ENCODE measurements around the gene MEIS3.
A peak's percentile ranks its signal among the peaks of the same experiment; 100 is the strongest.

Gene MEIS3

DNA sequence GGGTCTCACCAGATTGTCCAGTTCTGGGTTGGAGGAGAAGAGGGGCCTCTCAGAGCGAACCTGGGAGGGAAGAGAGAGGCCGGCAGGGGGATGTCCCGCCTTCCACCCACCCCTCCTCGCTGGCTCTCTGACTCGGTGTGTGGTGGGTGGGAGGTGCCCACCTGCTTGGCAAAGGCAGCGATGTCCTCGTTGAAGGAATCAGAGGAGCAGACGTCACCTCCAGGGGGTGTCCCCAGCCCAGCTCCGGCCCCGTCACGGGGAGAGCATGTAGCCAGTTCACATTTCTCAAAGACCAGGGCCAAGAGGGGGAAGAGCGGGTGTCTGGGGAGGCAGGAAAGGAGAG is 2.7 kb downstream of the MEIS3 start:
- Histone ChIP-seq H3K9me2 (ENCODE audit: low read depth, low read length) (no peaks in the 10 kb centered on the region), H2AFZ (ENCODE audit: low read length) (no peak overlapping the region), H3K27ac (ENCODE audit: low read depth, low read length, poor library complexity, severe bottlenecking) (no peak overlapping the region), H3K4me1 (ENCODE audit: insufficient read depth, low read length, severe bottlenecking) (no peaks in the 10 kb centered on the region), H3K9me3 (ENCODE audit: low read length) (no peaks in the 10 kb centered on the region), H3K27me3 (ENCODE audit: insufficient read depth, low read length) (peaks cover 8% of the 10 kb centered on the region; the same call in 1 of the 2 replicates), H3K4me2 (ENCODE audit: low read length) (no peak overlapping the region), H3K79me2 (ENCODE audit: insufficient read depth, low read length) (no peaks in the 10 kb centered on the region), H3K4me3 (ENCODE audit: low read depth, low read length, poor library complexity, severe bottlenecking) (no peak overlapping the region), H3K9ac (ENCODE audit: low read length) (no peak overlapping the region), H4K20me1 (ENCODE audit: insufficient read depth, low read length) (no peaks in the 10 kb centered on the region), H3F3A (ENCODE audit: insufficient read depth, low read length) (no peaks in the 10 kb centered on the region), H3K36me3 (ENCODE audit: insufficient read depth, low read length) (no peaks in the 10 kb centered on the region)
- TF ChIP-seq EZH2 (IDR thresholded peaks at IDR 0.05; ENCODE audit: borderline replicate concordance, low read length): no peak
- TF ChIP-seq, protein P1, sequence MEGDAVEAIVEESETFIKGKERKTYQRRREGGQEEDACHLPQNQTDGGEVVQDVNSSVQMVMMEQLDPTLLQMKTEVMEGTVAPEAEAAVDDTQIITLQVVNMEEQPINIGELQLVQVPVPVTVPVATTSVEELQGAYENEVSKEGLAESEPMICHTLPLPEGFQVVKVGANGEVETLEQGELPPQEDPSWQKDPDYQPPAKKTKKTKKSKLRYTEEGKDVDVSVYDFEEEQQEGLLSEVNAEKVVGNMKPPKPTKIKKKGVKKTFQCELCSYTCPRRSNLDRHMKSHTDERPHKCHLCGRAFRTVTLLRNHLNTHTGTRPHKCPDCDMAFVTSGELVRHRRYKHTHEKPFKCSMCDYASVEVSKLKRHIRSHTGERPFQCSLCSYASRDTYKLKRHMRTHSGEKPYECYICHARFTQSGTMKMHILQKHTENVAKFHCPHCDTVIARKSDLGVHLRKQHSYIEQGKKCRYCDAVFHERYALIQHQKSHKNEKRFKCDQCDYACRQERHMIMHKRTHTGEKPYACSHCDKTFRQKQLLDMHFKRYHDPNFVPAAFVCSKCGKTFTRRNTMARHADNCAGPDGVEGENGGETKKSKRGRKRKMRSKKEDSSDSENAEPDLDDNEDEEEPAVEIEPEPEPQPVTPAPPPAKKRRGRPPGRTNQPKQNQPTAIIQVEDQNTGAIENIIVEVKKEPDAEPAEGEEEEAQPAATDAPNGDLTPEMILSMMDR (IDR thresholded peaks at IDR 0.05; ENCODE audit: low read length): no peak

DNA sequence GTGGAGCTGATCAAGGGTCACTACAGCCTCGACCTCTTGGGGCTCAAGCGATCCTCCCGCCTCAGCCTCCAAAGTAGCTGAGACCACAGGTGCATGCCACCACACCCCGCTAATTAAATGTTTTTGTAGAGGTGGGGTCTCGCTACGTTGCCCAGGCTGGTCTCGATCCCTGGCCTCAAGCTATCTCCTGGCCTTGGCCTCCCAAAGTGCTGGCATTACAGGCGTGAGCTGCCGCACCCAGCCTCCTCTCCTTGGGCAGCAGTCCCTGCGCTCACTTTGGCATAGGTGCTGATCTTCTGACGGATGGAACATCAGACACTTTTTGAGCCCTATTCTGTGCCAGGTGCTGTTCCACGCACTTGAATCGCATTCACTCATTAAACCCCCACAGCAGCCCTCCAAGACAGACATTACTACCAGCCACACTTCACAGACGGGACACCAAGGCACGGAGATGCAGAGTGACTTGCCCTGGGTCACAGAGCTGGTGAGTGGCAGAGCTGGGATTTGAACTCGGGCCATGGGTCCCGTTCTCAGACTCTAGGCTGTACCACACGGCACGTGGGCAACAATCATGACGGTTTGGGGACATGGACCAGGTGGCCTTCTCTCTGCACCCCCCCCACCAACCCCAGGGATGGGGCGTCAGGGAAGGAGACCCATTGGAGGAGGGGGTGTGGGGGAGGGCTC is 3.2 kb downstream of the MEIS3 start:
- TF ChIP-seq EZH2 (IDR thresholded peaks at IDR 0.05; ENCODE audit: borderline replicate concordance, low read length): no peak
- TF ChIP-seq, protein P1 (IDR thresholded peaks at IDR 0.05; ENCODE audit: low read length): no peak
- H3K4me1 ChIP-seq (ENCODE audit: insufficient read depth, low read length, severe bottlenecking): no peaks in the 10 kb centered on the region
- no peaks in the 10 kb centered on the region for H3K79me2 ChIP-seq (ENCODE audit: insufficient read depth, low read length)
- H3K36me3 ChIP-seq (ENCODE audit: insufficient read depth, low read length): no peaks in the 10 kb centered on the region
- H3K27ac ChIP-seq (ENCODE audit: low read depth, low read length, poor library complexity, severe bottlenecking): no peak overlapping the region
- H2AFZ ChIP-seq (ENCODE audit: low read length): no peak overlapping the region
- H3K4me3 ChIP-seq (ENCODE audit: low read depth, low read length, poor library complexity, severe bottlenecking): no peak overlapping the region
- H3K27me3 ChIP-seq (ENCODE audit: insufficient read depth, low read length): peaks cover 8% of the 10 kb centered on the region; the same call in 1 of the 2 replicates
- H3F3A ChIP-seq (ENCODE audit: insufficient read depth, low read length): no peaks in the 10 kb centered on the region
- H3K9ac ChIP-seq (ENCODE audit: low read length): no peak overlapping the region
- H3K9me3 ChIP-seq (ENCODE audit: low read length): no peaks in the 10 kb centered on the region
- no peaks in the 10 kb centered on the region for H4K20me1 ChIP-seq (ENCODE audit: insufficient read depth, low read length)
- H3K9me2 ChIP-seq (ENCODE audit: low read depth, low read length): no peaks in the 10 kb centered on the region
- no peak overlapping the region for H3K4me2 ChIP-seq (ENCODE audit: low read length)

DNA sequence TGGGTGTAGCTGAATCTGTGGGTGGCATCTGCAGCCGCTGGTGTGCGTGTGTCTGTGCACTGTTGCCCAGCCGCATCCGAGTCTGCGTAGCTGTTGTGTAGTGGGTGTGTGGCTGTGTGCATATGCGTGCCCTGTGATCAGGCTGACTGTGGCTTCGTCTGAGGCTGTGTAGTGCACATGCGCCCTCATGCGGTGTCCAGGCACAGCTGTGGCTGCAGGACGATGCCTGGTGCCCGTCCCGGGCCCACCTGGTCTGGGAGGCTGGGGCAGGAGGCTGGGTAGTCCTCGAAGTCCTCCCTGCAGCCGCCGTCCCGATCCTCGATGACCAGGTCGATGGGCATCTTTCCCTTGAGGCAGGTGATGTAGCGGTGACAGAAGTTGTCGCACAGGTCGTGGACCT is 4.9 kb downstream of the MEIS3 start:
- no peak overlapping the region for H3K4me3 ChIP-seq (ENCODE audit: low read depth, low read length, poor library complexity, severe bottlenecking)
- TF ChIP-seq, protein P1 (IDR thresholded peaks at IDR 0.05; ENCODE audit: low read length): peak; percentile 32; the same call in 1 of the 2 replicates
- no peak for TF ChIP-seq EZH2 (IDR thresholded peaks at IDR 0.05; ENCODE audit: borderline replicate concordance, low read length)
- H3K79me2 ChIP-seq (ENCODE audit: insufficient read depth, low read length): no peaks in the 10 kb centered on the region
- no peak overlapping the region for H2AFZ ChIP-seq (ENCODE audit: low read length)
- no peak overlapping the region for H3K4me2 ChIP-seq (ENCODE audit: low read length)
- peaks cover 8% of the 10 kb centered on the region; the same call in 1 of the 2 replicates for H3K27me3 ChIP-seq (ENCODE audit: insufficient read depth, low read length)
- H3K4me1 ChIP-seq (ENCODE audit: insufficient read depth, low read length, severe bottlenecking): no peaks in the 10 kb centered on the region
- H3K9ac ChIP-seq (ENCODE audit: low read length): no peak overlapping the region
- no peaks in the 10 kb centered on the region for H3K9me2 ChIP-seq (ENCODE audit: low read depth, low read length)
- H3K36me3 ChIP-seq (ENCODE audit: insufficient read depth, low read length): no peaks in the 10 kb centered on the region
- H3K27ac ChIP-seq (ENCODE audit: low read depth, low read length, poor library complexity, severe bottlenecking): no peak overlapping the region
- no peaks in the 10 kb centered on the region for H3K9me3 ChIP-seq (ENCODE audit: low read length)
- H3F3A ChIP-seq (ENCODE audit: insufficient read depth, low read length): no peaks in the 10 kb centered on the region
- H4K20me1 ChIP-seq (ENCODE audit: insufficient read depth, low read length): no peaks in the 10 kb centered on the region

Measured in OCI-LY1 (cell line).